Neural progenitor cell (in vitro differentiated cells): ENCODE data around the gene MZT2B.
"Not testable (repeated sequence)": the region's sequence is repeated elsewhere in the genome, so short reads cannot be mapped to it uniquely, and the experiment has no call there.

ENCODE experiments used
- EZH2 ChIP-seq: fragments of 200-600 bp; sonication (generic); IDR thresholded peaks from 2 replicates; pipeline ENCODE4 v1.6.1; 2017; ENCODE audit warnings: antibody characterized with exemption, mild to moderate bottlenecking, moderate library complexity
- EZH2phosphoT487 ChIP-seq: fragments of 200-600 bp; sonication (generic); IDR thresholded peaks from 2 replicates; pipeline ENCODE4 v1.6.1; 2017; ENCODE audit warnings: antibody characterized with exemption
- TF ChIP-seq, protein P1 (sequence below): fragments of 200-600 bp; sonication (generic); IDR thresholded peaks from 2 replicates; pipeline ENCODE4 v1.5.1; 2017; ENCODE audit warnings: antibody characterized with exemption, mild to moderate bottlenecking

DNA sequence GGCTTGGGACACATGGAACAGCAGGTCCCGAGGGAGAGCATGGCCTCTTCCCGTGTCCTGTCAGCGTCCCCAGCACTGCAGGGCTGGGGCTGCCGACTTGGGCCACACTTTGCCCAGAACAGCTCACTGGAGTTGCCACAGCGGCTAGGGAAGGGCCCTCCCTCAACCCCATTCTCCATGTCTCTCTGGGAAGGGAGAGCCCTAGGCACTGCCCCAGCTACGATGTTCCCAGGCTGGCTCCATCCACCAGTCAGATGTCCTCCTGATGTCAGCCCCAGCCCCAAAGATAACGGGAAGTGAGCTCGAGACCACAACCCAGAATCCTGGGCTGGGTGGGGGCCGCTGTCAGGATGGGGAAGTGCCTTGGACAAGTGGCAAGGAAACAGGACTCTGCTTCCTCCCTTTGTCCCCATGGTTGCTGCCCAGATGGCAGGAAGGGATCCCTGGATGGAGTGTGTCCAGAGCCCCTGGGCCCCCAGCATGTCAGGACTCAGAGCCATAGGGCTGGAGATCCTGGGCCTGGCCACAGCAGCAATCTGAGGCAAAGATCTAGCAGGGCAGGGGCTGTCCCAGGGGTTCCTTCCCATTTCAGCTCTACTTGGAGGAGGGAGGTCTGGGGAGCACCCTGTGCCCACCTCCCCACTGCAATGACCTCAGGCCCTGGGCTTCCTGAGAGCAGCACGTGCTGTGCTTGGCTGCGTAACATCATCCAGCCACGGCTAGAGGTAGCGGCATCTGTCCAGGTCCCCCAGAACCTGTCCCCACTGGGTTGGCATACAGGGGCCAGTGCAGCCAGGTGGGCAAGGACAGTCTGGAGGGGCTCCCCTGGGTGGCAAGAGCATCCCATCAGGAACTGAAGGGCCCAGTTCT, 39.4 kb upstream of the MZT2B start:
- TF ChIP-seq, protein P1, sequence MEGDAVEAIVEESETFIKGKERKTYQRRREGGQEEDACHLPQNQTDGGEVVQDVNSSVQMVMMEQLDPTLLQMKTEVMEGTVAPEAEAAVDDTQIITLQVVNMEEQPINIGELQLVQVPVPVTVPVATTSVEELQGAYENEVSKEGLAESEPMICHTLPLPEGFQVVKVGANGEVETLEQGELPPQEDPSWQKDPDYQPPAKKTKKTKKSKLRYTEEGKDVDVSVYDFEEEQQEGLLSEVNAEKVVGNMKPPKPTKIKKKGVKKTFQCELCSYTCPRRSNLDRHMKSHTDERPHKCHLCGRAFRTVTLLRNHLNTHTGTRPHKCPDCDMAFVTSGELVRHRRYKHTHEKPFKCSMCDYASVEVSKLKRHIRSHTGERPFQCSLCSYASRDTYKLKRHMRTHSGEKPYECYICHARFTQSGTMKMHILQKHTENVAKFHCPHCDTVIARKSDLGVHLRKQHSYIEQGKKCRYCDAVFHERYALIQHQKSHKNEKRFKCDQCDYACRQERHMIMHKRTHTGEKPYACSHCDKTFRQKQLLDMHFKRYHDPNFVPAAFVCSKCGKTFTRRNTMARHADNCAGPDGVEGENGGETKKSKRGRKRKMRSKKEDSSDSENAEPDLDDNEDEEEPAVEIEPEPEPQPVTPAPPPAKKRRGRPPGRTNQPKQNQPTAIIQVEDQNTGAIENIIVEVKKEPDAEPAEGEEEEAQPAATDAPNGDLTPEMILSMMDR = not testable (repeated sequence)
- not testable (repeated sequence) for TF ChIP-seq EZH2, EZH2phosphoT487
